ENCODE data around the gene THYN1.

Gene THYN1

GRCh38 chr11:134223121-134223520 lies 30.0 kb downstream of the THYN1 start:
- Histone ChIP-seq H3F3A (ENCODE audit: insufficient read depth) (no peaks in the 10 kb centered on the region), H3K9me2 (replicated peaks; ENCODE audit: insufficient read depth, low read length) (no peaks in the 10 kb centered on the region), H3K4me3 (ENCODE audit: insufficient read depth, low read length, poor library complexity, severe bottlenecking) (peak overlapping the region; percentile 71), H3K27me3 (ENCODE audit: low read length) (no peaks in the 10 kb centered on the region), H3K9ac (ENCODE audit: low read length) (peak overlapping the region; percentile 78), H3K79me2 (ENCODE audit: insufficient read depth, low read length) (peaks cover 46% of the 10 kb centered on the region), H3K9me3 (ENCODE audit: insufficient read depth, low read length) (no peaks in the 10 kb centered on the region), H3K4me2 (ENCODE audit: low read depth, low read length, poor library complexity, severe bottlenecking) (peak overlapping the region; percentile 65), H3K36me3 (ENCODE audit: low read length) (no peaks in the 10 kb centered on the region), H2AFZ (ENCODE audit: low read depth, low read length, severe bottlenecking) (no peak overlapping the region), H4K20me1 (ENCODE audit: low read depth, low read length) (peaks cover 12% of the 10 kb centered on the region; the same call in 1 of the 2 replicates), H3K27ac (ENCODE audit: low read depth, low read length) (peak overlapping the region; percentile 54)
- TF ChIP-seq EZH2phosphoT487 (conservative IDR thresholded peaks at IDR 0.05; ENCODE audit: low read length) = no peak
- no peak for TF ChIP-seq CTCF (IDR thresholded peaks at IDR 0.05; ENCODE audit: insufficient read depth, low read length, poor library complexity, severe bottlenecking)

- TF ChIP-seq CTCF (IDR thresholded peaks at IDR 0.05; ENCODE audit: insufficient read depth, low read length, poor library complexity, severe bottlenecking) (no peak), EZH2phosphoT487 (conservative IDR thresholded peaks at IDR 0.05; ENCODE audit: low read length) (no peak)
- H3K36me3 ChIP-seq (ENCODE audit: low read length) = no peaks in the 10 kb centered on the region; the same call in 1 of the 2 replicates
- H3K27me3 ChIP-seq (ENCODE audit: low read length) = no peaks in the 10 kb centered on the region
- H3F3A ChIP-seq (ENCODE audit: insufficient read depth) = no peaks in the 10 kb centered on the region
- H4K20me1 ChIP-seq (ENCODE audit: low read depth, low read length) = 0 out of 2 replicates have a peak, but pooled peaks cover 11% of the 10 kb centered on the region
- H3K9ac ChIP-seq (ENCODE audit: low read length) = no peak overlapping the region
- H3K9me2 ChIP-seq (replicated peaks; ENCODE audit: insufficient read depth, low read length) = no peaks in the 10 kb centered on the region
- no peaks in the 10 kb centered on the region for H3K9me3 ChIP-seq (ENCODE audit: insufficient read depth, low read length)
- no peak overlapping the region for H3K4me2 ChIP-seq (ENCODE audit: low read depth, low read length, poor library complexity, severe bottlenecking)
- no peak overlapping the region for H3K27ac ChIP-seq (ENCODE audit: low read depth, low read length)
- peaks cover 67% of the 10 kb centered on the region for H3K79me2 ChIP-seq (ENCODE audit: insufficient read depth, low read length)
- H3K4me3 ChIP-seq (ENCODE audit: insufficient read depth, low read length, poor library complexity, severe bottlenecking) = no peak overlapping the region
- no peak overlapping the region for H2AFZ ChIP-seq (ENCODE audit: low read depth, low read length, severe bottlenecking)
Observed at GRCh38 chr11:134216816-134217215, 36.3 kb downstream of the THYN1 start.

GRCh38 chr11:134215836-134216235 lies 37.3 kb downstream of the THYN1 start:
- 0 out of 2 replicates have a peak, but pooled peaks cover 9% of the 10 kb centered on the region for H4K20me1 ChIP-seq (ENCODE audit: low read depth, low read length)
- no peaks in the 10 kb centered on the region; the same call in 1 of the 2 replicates for H3K36me3 ChIP-seq (ENCODE audit: low read length)
- H3K4me2 ChIP-seq (ENCODE audit: low read depth, low read length, poor library complexity, severe bottlenecking) = no peak overlapping the region
- H3K79me2 ChIP-seq (ENCODE audit: insufficient read depth, low read length) = peaks cover 65% of the 10 kb centered on the region
- no peaks in the 10 kb centered on the region for H3F3A ChIP-seq (ENCODE audit: insufficient read depth)
- no peak overlapping the region for H3K4me3 ChIP-seq (ENCODE audit: insufficient read depth, low read length, poor library complexity, severe bottlenecking)
- H3K9me2 ChIP-seq (replicated peaks; ENCODE audit: insufficient read depth, low read length) = no peaks in the 10 kb centered on the region
- H3K27ac ChIP-seq (ENCODE audit: low read depth, low read length) = no peak overlapping the region
- H3K9me3 ChIP-seq (ENCODE audit: insufficient read depth, low read length) = no peaks in the 10 kb centered on the region
- H2AFZ ChIP-seq (ENCODE audit: low read depth, low read length, severe bottlenecking) = no peak overlapping the region
- H3K9ac ChIP-seq (ENCODE audit: low read length) = no peak overlapping the region
- H3K27me3 ChIP-seq (ENCODE audit: low read length) = no peaks in the 10 kb centered on the region
- no peak for TF ChIP-seq CTCF (IDR thresholded peaks at IDR 0.05; ENCODE audit: insufficient read depth, low read length, poor library complexity, severe bottlenecking)
- no peak for TF ChIP-seq EZH2phosphoT487 (conservative IDR thresholded peaks at IDR 0.05; ENCODE audit: low read length)

Data from SU-DHL-6 (cell line).